Spinal cord (tissue), 10 donors: Measurements from ENCODE around the gene AGA. TPM values are rescaled to one million over a fixed set of nuclear protein-coding genes. Genes with fewer than 3 reads are reported as not detected.

Experiments
- DNase-seq, 6 donors: peaks; one replicate each; pipeline versions ENCODE4 v3.0.0 to v3.0.0-alpha.2; 2013 to 2015; ENCODE audit warnings: low spot score in 6 of 6, low read depth in 4 of 6
- H3K27ac ChIP-seq: one replicate; pipeline ENCODE4 v1.5.1; 2013; ENCODE audit warnings: low read depth, low read length, control low read depth
- H3K27me3 ChIP-seq: one replicate; pipeline ENCODE4 v1.6.1; 2013; ENCODE audit warnings: low read length; ENCODE audit not compliant: control insufficient read depth, insufficient read depth
- H3K36me3 ChIP-seq: one replicate; pipeline ENCODE4 v1.6.1; 2013; ENCODE audit warnings: low read length; ENCODE audit not compliant: control insufficient read depth, insufficient read depth
- H3K4me1 ChIP-seq: one replicate; pipeline ENCODE4 v1.6.1; 2013; ENCODE audit warnings: low read length; ENCODE audit not compliant: control insufficient read depth, insufficient read depth
- H3K4me3 ChIP-seq: one replicate; pipeline ENCODE4 v1.5.1; 2013; ENCODE audit warnings: low read depth, low read length, control low read depth
- H3K9me3 ChIP-seq: one replicate; pipeline ENCODE4 v1.6.1; 2013; ENCODE audit warnings: low read length; ENCODE audit not compliant: control insufficient read depth, insufficient read depth
- WGBS: methylation state at CpG from one replicate; pipeline ENCODE4 v1.1.5; 2013; ENCODE audit warnings: missing lambda C conversion rate; ENCODE audit not compliant: insufficient coverage; 5-methylcytosine and 5-hydroxymethylcytosine counted together
- polyA plus RNA-seq, 2 donors: library from polyadenylated mRNA; unstranded; fragments of 120-200 nt; gene quantifications; one replicate each; pipeline ENCODE4 v1.2.1, GENCODE V29; 2013; ENCODE audit not compliant: insufficient read length in 2 of 2
- total RNA-seq, 2 donors: library from RNA; depleted of rRNA in 1 of 2; stranded (reverse); fragments of 120-200 nt in 1 of 2; fragments of >200 nt in 1 of 2; gene quantifications; one replicate each; pipeline versions ENCODE4 v1.2.3 to v1.2.4, GENCODE V29; 2013 to 2014
- donor health status: healthy.

Gene AGA
- total and polyA plus RNA-seq, 4 donors: 15.1 to 33.9 (median 18.4) TPM

- Histone ChIP-seq H3K27me3 (no peaks in the 10 kb centered on the region), H3K27ac (no peak overlapping the region), H3K4me3 (no peak overlapping the region), H3K36me3 (no peaks in the 10 kb centered on the region), H3K9me3 (no peaks in the 10 kb centered on the region), H3K4me1 (no peaks in the 10 kb centered on the region)
- 92% methylated on average over 1 of the region's 1 CpG for WGBS
- no peak for DNase-seq
These were observed 8.9 kb upstream of the AGA start for GRCh38 chr4:177451108-177451500.

GRCh38 chr4:177450426-177451107 is 8.3 kb upstream of the AGA start:
- no peaks in the 10 kb centered on the region for H3K27me3 ChIP-seq
- no peaks in the 10 kb centered on the region for H3K9me3 ChIP-seq
- DNase-seq: no peak
- 100% methylated on average over 2 of the region's 4 CpGs for WGBS
- no peaks in the 10 kb centered on the region for H3K4me1 ChIP-seq
- no peak overlapping the region for H3K4me3 ChIP-seq
- no peak overlapping the region for H3K27ac ChIP-seq
- H3K36me3 ChIP-seq: no peaks in the 10 kb centered on the region

- WGBS: no CpG with 5 or more reads among the region's 1 CpG
- H3K4me3 ChIP-seq: no peak overlapping the region
- H3K36me3 ChIP-seq: no peaks in the 10 kb centered on the region
- H3K4me1 ChIP-seq: no peaks in the 10 kb centered on the region
- H3K27ac ChIP-seq: no peak overlapping the region
- no peaks in the 10 kb centered on the region for H3K9me3 ChIP-seq
- no peaks in the 10 kb centered on the region for H3K27me3 ChIP-seq
- DNase-seq: peak in 2 of 6 donors; percentile 12 to 39
These were observed 6.6 kb upstream of the AGA start for GRCh38 chr4:177448850-177449249.

GRCh38 chr4:177447417-177448004 is 5.3 kb upstream of the AGA start:
- no CpG with 5 or more reads among the region's 1 CpG for WGBS

GRCh38 chr4:177446586-177446985 is 4.3 kb upstream of the AGA start:
- peak in 1 of 6 donors; percentile 49 for DNase-seq
- 56% methylated on average over 1 of the region's 2 CpGs for WGBS

More at GRCh38 chr4:177447417-177448004, 5.3 kb upstream of the AGA start:
- Histone ChIP-seq H3K27ac (no peak overlapping the region), H3K27me3 (no peaks in the 10 kb centered on the region), H3K36me3 (no peaks in the 10 kb centered on the region), H3K4me1 (peaks cover 6% of the 10 kb centered on the region), H3K4me3 (no peak overlapping the region), H3K9me3 (no peaks in the 10 kb centered on the region)
- DNase-seq: no peak

GRCh38 chr4:177444911-177445736 is 2.9 kb upstream of the AGA start:
- H3K36me3 ChIP-seq: no peaks in the 10 kb centered on the region
- peaks cover 6% of the 10 kb centered on the region for H3K4me1 ChIP-seq
- no peaks in the 10 kb centered on the region for H3K9me3 ChIP-seq
- no peaks in the 10 kb centered on the region for H3K27me3 ChIP-seq
- H3K4me3 ChIP-seq: no peak overlapping the region
- WGBS: 92% methylated on average over 23 of the region's 26 CpGs
- DNase-seq: no peak
- no peak overlapping the region for H3K27ac ChIP-seq

More at GRCh38 chr4:177446586-177446985, 4.3 kb upstream of the AGA start:
- peaks cover 6% of the 10 kb centered on the region for H3K4me1 ChIP-seq
- no peak overlapping the region for H3K4me3 ChIP-seq
- no peak overlapping the region for H3K27ac ChIP-seq
- H3K27me3 ChIP-seq: no peaks in the 10 kb centered on the region
- H3K9me3 ChIP-seq: no peaks in the 10 kb centered on the region
- no peaks in the 10 kb centered on the region for H3K36me3 ChIP-seq

- Histone ChIP-seq H3K4me1 (peaks cover 6% of the 10 kb centered on the region), H3K27ac (peak overlapping the region; percentile 93), H3K4me3 (peak overlapping the region; percentile 80), H3K9me3 (no peaks in the 10 kb centered on the region), H3K27me3 (no peaks in the 10 kb centered on the region), H3K36me3 (no peaks in the 10 kb centered on the region)
- peak in 3 of 6 donors; percentile 1 to 36 (median 35) for DNase-seq
- WGBS: 51% methylated on average over 10 of the region's 12 CpGs
These were observed 1.0 kb downstream of the AGA start for GRCh38 chr4:177441061-177441802.

GRCh38 chr4:177436456-177436855 is 5.8 kb downstream of the AGA start:
- Histone ChIP-seq H3K27ac (no peak overlapping the region), H3K4me1 (no peaks in the 10 kb centered on the region), H3K4me3 (no peak overlapping the region), H3K36me3 (peaks cover 4% of the 10 kb centered on the region), H3K9me3 (no peaks in the 10 kb centered on the region), H3K27me3 (no peaks in the 10 kb centered on the region)
- WGBS: 100% methylated on average over 2 of the region's 7 CpGs
- DNase-seq: no peak

- peaks cover 4% of the 10 kb centered on the region for H3K36me3 ChIP-seq
- 98% methylated on average over 4 of the region's 8 CpGs for WGBS
- H3K9me3 ChIP-seq: no peaks in the 10 kb centered on the region
- no peak for DNase-seq
- no peak overlapping the region for H3K27ac ChIP-seq
- H3K4me3 ChIP-seq: no peak overlapping the region
- H3K4me1 ChIP-seq: no peaks in the 10 kb centered on the region
- no peaks in the 10 kb centered on the region for H3K27me3 ChIP-seq
These were observed 7.6 kb downstream of the AGA start for GRCh38 chr4:177434667-177435066.
